Measurements from ENCODE around the gene FBXO33.

DNA sequence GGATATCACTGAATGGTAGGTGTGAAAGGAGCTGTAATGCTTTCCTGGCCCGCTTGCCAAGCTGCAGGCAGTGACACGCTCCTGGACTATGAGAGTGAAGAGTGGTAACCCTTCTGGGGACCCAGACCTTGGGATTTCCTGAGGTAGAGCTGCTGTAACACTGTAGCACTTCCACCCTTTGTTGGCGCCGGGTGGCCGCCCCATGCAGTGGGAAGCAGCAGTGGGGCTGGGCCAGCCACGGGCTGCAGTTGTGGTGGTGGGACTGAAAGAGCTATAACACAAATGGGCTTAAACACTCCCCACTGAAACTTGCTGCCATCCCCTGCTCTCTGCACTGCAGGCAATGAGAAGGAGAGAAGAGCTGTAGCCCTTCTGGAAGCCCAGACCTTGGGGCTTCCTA, 9.6 kb upstream of the FBXO33 start:
- TF ChIP-seq, protein P1, sequence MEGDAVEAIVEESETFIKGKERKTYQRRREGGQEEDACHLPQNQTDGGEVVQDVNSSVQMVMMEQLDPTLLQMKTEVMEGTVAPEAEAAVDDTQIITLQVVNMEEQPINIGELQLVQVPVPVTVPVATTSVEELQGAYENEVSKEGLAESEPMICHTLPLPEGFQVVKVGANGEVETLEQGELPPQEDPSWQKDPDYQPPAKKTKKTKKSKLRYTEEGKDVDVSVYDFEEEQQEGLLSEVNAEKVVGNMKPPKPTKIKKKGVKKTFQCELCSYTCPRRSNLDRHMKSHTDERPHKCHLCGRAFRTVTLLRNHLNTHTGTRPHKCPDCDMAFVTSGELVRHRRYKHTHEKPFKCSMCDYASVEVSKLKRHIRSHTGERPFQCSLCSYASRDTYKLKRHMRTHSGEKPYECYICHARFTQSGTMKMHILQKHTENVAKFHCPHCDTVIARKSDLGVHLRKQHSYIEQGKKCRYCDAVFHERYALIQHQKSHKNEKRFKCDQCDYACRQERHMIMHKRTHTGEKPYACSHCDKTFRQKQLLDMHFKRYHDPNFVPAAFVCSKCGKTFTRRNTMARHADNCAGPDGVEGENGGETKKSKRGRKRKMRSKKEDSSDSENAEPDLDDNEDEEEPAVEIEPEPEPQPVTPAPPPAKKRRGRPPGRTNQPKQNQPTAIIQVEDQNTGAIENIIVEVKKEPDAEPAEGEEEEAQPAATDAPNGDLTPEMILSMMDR (IDR thresholded peaks at IDR 0.05) = no peak
- TF ChIP-seq POLR2A (IDR thresholded peaks at IDR 0.05) = no peak
